Measurements from ENCODE around the gene OVAAL. TPM values are rescaled to one million over a fixed set of nuclear protein-coding genes. Genes with fewer than 3 reads are reported as not detected.
A peak's percentile ranks its signal among the peaks of the same experiment; 100 is the strongest.

OVAAL gene
- not detected for total RNA-seq

- no peaks in the 10 kb centered on the region for H3K36me3 ChIP-seq
- H3K4me3 ChIP-seq: no peak within 1 kb of the TSS
- intact Hi-C loops (cut with DNase I): no loop called here
- H3K9me3 ChIP-seq: no peaks in the 10 kb centered on the region
- no peak for TF ChIP-seq CTCF (IDR thresholded peaks at IDR 0.05)
- no peak for DNase-seq
- no peaks in the 10 kb centered on the region for H3K4me1 ChIP-seq
- H3K9ac ChIP-seq (ENCODE audit: low read depth in 2 of 2, low read length in 2 of 2): no peak within 1 kb of the TSS
- H3K27ac ChIP-seq: no peak within 1 kb of the TSS
- H3K27me3 ChIP-seq: no peaks in the 10 kb centered on the region
Measured at GRCh38 chr1:180558664-180559063, at the start of gene OVAAL. Gene OVAAL (plus strand): TSS chr1:180558964.

- intact Hi-C loops (cut with DNase I): loop anchor here (5.0 kb wide), 1 partner anchor 656 kb away; no protein-coding TSS in a partner anchor
- Histone ChIP-seq H3K4me1 (no peaks in the 10 kb centered on the region), H3K9me3 (no peaks in the 10 kb centered on the region), H3K36me3 (no peaks in the 10 kb centered on the region), H3K27me3 (no peaks in the 10 kb centered on the region), H3K9ac (ENCODE audit: low read depth in 2 of 2, low read length in 2 of 2) (no peak overlapping the region), H3K27ac (no peak overlapping the region), H3K4me3 (no peak overlapping the region)
- no peak for TF ChIP-seq CTCF (IDR thresholded peaks at IDR 0.05)
- no peak for DNase-seq
Measured at GRCh38 chr1:180510882-180511281, 47.9 kb upstream of the OVAAL start.

- Histone ChIP-seq H3K9me3 (no peaks in the 10 kb centered on the region), H3K4me3 (no peak overlapping the region), H3K4me1 (no peaks in the 10 kb centered on the region), H3K27me3 (no peaks in the 10 kb centered on the region), H3K9ac (ENCODE audit: low read depth in 2 of 2, low read length in 2 of 2) (no peak overlapping the region), H3K36me3 (no peaks in the 10 kb centered on the region), H3K27ac (no peak overlapping the region)
- intact Hi-C loops (cut with DNase I): loop anchor here (5.0 kb wide), 1 partner anchor 654 kb away; no protein-coding TSS in a partner anchor
- TF ChIP-seq CTCF (IDR thresholded peaks at IDR 0.05): no peak
- no peak for DNase-seq
Measured at GRCh38 chr1:180513531-180513930, 45.2 kb upstream of the OVAAL start.

- Histone ChIP-seq H3K4me1 (no peaks in the 10 kb centered on the region), H3K9me3 (no peaks in the 10 kb centered on the region), H3K9ac (ENCODE audit: low read depth in 2 of 2, low read length in 2 of 2) (no peak overlapping the region), H3K27ac (no peak overlapping the region), H3K27me3 (no peaks in the 10 kb centered on the region), H3K36me3 (no peaks in the 10 kb centered on the region), H3K4me3 (no peak overlapping the region)
- no peak for TF ChIP-seq CTCF (IDR thresholded peaks at IDR 0.05)
- intact Hi-C loops (cut with DNase I): loop anchor here (5.0 kb wide), 1 partner anchor 347 kb away; no protein-coding TSS in a partner anchor
- no peak for DNase-seq
Measured at GRCh38 chr1:180515364-180515763, 43.4 kb upstream of the OVAAL start.

- DNase-seq: peak; percentile 72
- TF ChIP-seq CTCF (IDR thresholded peaks at IDR 0.05): peak; percentile 78
- Histone ChIP-seq H3K27ac (no peak overlapping the region), H3K9ac (ENCODE audit: low read depth in 2 of 2, low read length in 2 of 2) (no peak overlapping the region), H3K4me1 (no peaks in the 10 kb centered on the region), H3K27me3 (no peaks in the 10 kb centered on the region), H3K4me3 (no peak overlapping the region), H3K36me3 (no peaks in the 10 kb centered on the region), H3K9me3 (no peaks in the 10 kb centered on the region)
- intact Hi-C loops (cut with DNase I): loop anchor here (5.0 kb wide), 1 partner anchor 346 kb away; no protein-coding TSS in a partner anchor
Measured at GRCh38 chr1:180515857-180516388, 42.8 kb upstream of the OVAAL start.
